H1 (cell line): ENCODE data around the gene RHOBTB1.
A peak's percentile ranks its signal among the peaks of the same experiment; 100 is the strongest.

Experiments
- EGR1 ChIP-seq: IDR thresholded peaks from 2 replicates; pipeline ENCODE4 v1.6.1; 2011; ENCODE audit warnings: low read depth, low read length, borderline replicate concordance
- HDAC2 ChIP-seq, 2 experiments: fragments of 300-600 bp in 1 of 2; sonication (generic) in 1 of 2; IDR thresholded peaks; 2 replicates each; pipeline ENCODE4 v1.6.1; 2011 to 2012; ENCODE audit warnings: low read depth in 2 of 2, low read length in 2 of 2, mild to moderate bottlenecking in 2 of 2, moderate library complexity in 2 of 2, borderline replicate concordance in 1 of 2, inconsistent platforms in 1 of 2
- POLR2AphosphoS5 ChIP-seq: IDR thresholded peaks from 2 replicates; pipeline ENCODE4 v1.6.1; 2011; ENCODE audit warnings: low read depth, low read length
- SP1 ChIP-seq: IDR thresholded peaks from 2 replicates; pipeline ENCODE4 v1.6.1; 2011; ENCODE audit warnings: low read depth, low read length
- TF ChIP-seq, protein P1 (sequence below), 3 experiments: IDR thresholded peaks; 1 replicate in 2 of 3; 2 replicates in 1 of 3; pipeline versions ENCODE4 v1.5.1 to v1.6.1; 2011; ENCODE audit warnings: low read length in 3 of 3, mild to moderate bottlenecking in 3 of 3, inconsistent platforms in 2 of 3, low read depth in 1 of 3, moderate library complexity in 1 of 3; ENCODE audit not compliant: insufficient read depth in 1 of 3; ENCODE audit errors: control extremely low read depth in 1 of 3

DNA sequence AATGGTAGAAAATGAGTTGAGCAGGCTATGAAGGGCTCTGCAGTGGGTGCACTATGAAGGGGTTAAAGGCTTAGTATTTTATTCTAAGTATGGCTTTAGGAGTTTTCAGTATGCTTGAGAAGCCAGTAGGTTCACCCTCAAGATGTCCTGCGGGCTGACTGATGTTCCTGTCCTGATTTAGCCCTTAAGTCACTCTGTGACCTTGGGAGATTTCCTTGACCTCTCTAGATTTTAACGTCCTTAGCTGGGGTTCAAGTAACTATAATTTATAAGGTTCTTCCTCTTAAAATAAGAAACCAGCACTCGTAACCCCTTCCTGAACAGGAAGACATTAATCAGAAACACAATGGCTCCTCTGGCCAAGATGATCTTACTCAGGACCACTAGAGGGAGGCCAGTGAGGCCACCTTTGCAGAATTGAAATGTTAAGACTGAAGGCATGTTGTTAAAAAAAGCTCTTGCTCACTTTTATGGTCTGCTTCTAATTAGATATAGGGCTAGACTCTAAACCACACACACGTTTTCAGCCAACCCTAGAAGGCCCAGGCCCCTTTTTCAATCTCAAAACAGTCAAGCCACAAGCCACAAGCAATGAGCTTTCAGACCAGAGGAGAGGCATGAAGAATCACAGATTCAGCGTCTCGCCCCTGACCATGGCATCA is 123.8 kb downstream of the RHOBTB1 start:
- TF ChIP-seq EGR1 (no peak), HDAC2 (IDR thresholded peaks at IDR 0.05; ENCODE audit: borderline replicate concordance in 1 of 2, low read depth in 2 of 2, low read length in 2 of 2) (no peak), SP1 (no peak), POLR2AphosphoS5 (no peak)
- TF ChIP-seq, protein P1, sequence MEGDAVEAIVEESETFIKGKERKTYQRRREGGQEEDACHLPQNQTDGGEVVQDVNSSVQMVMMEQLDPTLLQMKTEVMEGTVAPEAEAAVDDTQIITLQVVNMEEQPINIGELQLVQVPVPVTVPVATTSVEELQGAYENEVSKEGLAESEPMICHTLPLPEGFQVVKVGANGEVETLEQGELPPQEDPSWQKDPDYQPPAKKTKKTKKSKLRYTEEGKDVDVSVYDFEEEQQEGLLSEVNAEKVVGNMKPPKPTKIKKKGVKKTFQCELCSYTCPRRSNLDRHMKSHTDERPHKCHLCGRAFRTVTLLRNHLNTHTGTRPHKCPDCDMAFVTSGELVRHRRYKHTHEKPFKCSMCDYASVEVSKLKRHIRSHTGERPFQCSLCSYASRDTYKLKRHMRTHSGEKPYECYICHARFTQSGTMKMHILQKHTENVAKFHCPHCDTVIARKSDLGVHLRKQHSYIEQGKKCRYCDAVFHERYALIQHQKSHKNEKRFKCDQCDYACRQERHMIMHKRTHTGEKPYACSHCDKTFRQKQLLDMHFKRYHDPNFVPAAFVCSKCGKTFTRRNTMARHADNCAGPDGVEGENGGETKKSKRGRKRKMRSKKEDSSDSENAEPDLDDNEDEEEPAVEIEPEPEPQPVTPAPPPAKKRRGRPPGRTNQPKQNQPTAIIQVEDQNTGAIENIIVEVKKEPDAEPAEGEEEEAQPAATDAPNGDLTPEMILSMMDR (IDR thresholded peaks at IDR 0.05; ENCODE audit: control extremely low read depth in 1 of 3, insufficient read depth in 1 of 3, low read depth in 1 of 3, low read length in 3 of 3), result peak in 2 of 3 experiments; percentile 31 to 51; a peak in 3 of 4 replicates
